Lower leg skin (tissue), 4 donors: ENCODE measurements around the gene SIGLEC8. TPM values are rescaled to one million over a fixed set of nuclear protein-coding genes. Genes with fewer than 3 reads are reported as not detected.
"Not testable (repeated sequence)": the region's sequence is repeated elsewhere in the genome, so short reads cannot be mapped to it uniquely, and the experiment has no call there.

Experiments used
- DNase-seq, 2 donors: peaks; one replicate each; pipeline ENCODE4 v3.0.0-alpha.2; 2019; ENCODE audit warnings: low spot score in 2 of 2
- H3K4me3 ChIP-seq: fragments of 200-600 bp; sonication (generic); 2 replicates; pipeline ENCODE4 v1.5.1; 2017; ENCODE audit warnings: mild to moderate bottlenecking, low read depth; ENCODE audit not compliant: poor library complexity, severe bottlenecking
- POLR2A ChIP-seq, 2 donors: fragments of 450-650 bp; IDR thresholded peaks; one replicate each; pipeline ENCODE4 v1.6.1; 2016 to 2017; ENCODE audit warnings: antibody characterized with exemption in 2 of 2, mild to moderate bottlenecking in 1 of 2, moderate library complexity in 1 of 2
- WGBS, 2 donors: methylation state at CpG; one replicate each; pipeline ENCODE4 v1.1.5; 2018; 5-methylcytosine and 5-hydroxymethylcytosine counted together
- intact Hi-C: fragments of 100-400 bp; cut with DNase I; formaldehyde crosslinking; loops from one replicate; pipeline ENCODE4 v1.15.0; 2023; ENCODE audit warnings: low total_unique reads
- total RNA-seq, 4 donors: library from RNA; depleted of rRNA; stranded (reverse); fragments of >200 nt; gene quantifications; one replicate each; pipeline ENCODE4 v1.1.0, GENCODE V29; 2016
- TF ChIP-seq, protein P1 (sequence below), 3 donors: fragments of 450-650 bp; IDR thresholded peaks; one replicate each; pipeline ENCODE4 v1.5.1; 2016; ENCODE audit warnings: antibody characterized with exemption in 3 of 3, mild to moderate bottlenecking in 3 of 3, moderate library complexity in 2 of 3

Gene SIGLEC8
- total RNA-seq, 4 donors from 2014 or later: 0.27 to 0.65 (median 0.38) TPM; not detected in 1

DNA sequence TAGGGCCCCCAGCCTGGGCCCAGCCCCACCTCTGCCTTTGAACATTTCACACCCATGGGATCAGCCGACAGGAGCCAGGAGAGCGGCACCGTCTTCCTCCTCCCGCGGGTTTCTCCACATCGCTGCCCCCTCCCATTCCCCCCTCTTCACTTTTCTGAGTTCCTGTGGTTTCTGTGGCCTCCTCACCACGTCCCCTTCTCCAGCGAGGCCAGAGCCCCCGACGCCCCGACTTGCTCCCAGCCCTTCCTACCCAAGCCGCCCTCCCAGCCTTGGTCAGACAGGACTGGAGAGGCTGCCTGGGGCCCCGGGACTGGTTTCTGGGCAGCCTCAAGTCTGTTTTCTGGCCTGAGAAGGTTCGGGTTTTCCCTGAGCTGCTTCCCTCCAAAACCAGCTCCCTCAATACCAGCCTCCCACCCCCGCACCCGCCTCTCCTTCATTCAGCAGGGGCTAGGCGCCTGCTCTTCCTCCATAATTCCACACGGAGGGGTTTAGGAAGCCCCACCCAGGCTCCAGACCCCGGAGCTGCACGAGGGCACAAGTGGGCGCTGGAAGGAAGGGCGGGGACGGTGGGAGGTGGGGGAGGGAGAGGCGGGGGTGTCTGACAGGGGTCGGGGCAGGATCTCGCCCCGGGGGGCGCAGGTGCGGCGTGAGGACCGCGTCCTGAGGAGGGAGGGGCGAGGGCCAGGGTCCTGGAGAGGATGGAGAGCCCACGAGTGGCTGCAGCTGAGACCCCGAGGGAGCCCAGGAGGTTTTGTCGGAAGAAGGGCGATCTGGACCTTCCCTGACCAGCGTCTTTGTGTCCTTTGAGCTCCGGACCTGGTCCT is 36.8 kb downstream of the SIGLEC8 start:
- TF ChIP-seq, protein P1, sequence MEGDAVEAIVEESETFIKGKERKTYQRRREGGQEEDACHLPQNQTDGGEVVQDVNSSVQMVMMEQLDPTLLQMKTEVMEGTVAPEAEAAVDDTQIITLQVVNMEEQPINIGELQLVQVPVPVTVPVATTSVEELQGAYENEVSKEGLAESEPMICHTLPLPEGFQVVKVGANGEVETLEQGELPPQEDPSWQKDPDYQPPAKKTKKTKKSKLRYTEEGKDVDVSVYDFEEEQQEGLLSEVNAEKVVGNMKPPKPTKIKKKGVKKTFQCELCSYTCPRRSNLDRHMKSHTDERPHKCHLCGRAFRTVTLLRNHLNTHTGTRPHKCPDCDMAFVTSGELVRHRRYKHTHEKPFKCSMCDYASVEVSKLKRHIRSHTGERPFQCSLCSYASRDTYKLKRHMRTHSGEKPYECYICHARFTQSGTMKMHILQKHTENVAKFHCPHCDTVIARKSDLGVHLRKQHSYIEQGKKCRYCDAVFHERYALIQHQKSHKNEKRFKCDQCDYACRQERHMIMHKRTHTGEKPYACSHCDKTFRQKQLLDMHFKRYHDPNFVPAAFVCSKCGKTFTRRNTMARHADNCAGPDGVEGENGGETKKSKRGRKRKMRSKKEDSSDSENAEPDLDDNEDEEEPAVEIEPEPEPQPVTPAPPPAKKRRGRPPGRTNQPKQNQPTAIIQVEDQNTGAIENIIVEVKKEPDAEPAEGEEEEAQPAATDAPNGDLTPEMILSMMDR (IDR thresholded peaks at IDR 0.05): no peak
- TF ChIP-seq POLR2A (IDR thresholded peaks at IDR 0.05): no peak
- 12 to 20% methylated on average over 28 of the region's 39 CpGs for WGBS, 2 donors
- no peak for DNase-seq
- H3K4me3 ChIP-seq: no peak overlapping the region
- intact Hi-C loops: no loop called here

DNA sequence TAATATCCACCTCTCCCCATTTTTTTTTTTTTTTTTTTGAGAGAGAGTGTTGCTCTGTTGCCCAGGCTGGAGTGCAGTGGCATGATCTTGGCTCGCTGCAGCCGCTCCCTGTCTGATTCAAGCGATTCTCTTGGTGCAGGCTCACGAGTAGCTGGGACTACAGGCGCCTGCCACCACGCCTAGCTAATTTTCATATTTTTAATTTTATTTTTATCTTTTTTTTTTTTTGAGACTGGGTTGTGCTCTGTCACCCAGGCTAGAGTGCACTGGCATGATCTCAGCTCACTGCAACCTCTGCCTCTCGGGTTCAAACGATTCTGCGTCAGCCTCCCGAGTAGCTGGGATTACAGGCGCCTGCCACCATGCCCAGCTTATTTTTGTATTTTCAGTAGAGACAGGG is 37.7 kb downstream of the SIGLEC8 start:
- intact Hi-C loops, DNase-seq, H3K4me3 ChIP-seq: not testable (repeated sequence)
- WGBS, 2 donors: 77 to 86% methylated on average over 11 of the region's 11 CpGs

DNA sequence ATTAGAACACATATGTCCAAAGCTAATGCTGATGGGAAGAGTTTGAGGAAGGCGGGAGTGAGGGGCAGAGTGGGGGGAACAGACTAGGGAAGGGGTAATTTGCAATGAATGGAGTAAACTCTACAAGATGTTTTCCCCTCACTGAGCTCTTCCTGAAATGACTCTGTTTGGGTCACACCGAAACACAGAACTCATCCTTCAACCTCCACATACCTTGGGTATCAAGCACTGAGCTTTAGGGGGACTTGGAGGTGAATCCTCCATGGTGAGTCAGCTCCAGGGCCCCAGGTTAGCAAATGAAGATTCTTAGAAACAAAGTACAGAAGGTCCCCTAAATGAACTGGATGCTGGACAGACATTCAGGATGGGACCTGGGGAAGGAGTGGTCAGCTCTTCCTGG is 39.5 kb downstream of the SIGLEC8 start:
- WGBS, 2 donors: 85 to 97% methylated on average over 2 of the region's 2 CpGs

DNA sequence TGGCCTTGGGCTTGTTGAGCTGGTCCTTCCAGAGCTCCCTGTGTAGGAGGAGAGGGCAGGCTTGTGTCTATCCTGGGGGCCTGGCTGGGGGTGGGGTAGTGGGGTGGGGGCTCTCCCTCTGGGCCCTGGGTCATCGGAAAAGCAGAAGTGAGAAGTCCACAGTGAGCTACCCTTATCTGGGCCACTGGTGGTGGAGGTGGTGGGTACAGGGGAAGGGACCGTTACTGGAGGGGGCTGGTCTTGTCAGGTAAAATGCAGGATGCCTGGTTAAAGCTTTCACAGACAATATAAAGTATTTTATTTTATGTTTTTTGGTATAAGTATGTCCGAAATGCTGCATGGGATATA is 40.5 kb downstream of the SIGLEC8 start:
- H3K4me3 ChIP-seq: no peak overlapping the region
- TF ChIP-seq POLR2A (IDR thresholded peaks at IDR 0.05): no peak
- TF ChIP-seq, protein P1 (IDR thresholded peaks at IDR 0.05): no peak
- intact Hi-C loops: loop anchor here (10.0 kb wide), 1 partner anchor 93 kb away; no protein-coding TSS in a partner anchor
- DNase-seq: no peak
- 70 to 80% methylated on average over 3 of the region's 3 CpGs for WGBS, 2 donors

More for the DNA sequence above, 39.5 kb downstream of the SIGLEC8 start:
- no peak overlapping the region for H3K4me3 ChIP-seq
- DNase-seq: no peak
- intact Hi-C loops: loop anchor here (10.0 kb wide), 1 partner anchor 94 kb away; no protein-coding TSS in a partner anchor
- TF ChIP-seq, protein P1 (IDR thresholded peaks at IDR 0.05): no peak
- TF ChIP-seq POLR2A (IDR thresholded peaks at IDR 0.05): no peak

DNA sequence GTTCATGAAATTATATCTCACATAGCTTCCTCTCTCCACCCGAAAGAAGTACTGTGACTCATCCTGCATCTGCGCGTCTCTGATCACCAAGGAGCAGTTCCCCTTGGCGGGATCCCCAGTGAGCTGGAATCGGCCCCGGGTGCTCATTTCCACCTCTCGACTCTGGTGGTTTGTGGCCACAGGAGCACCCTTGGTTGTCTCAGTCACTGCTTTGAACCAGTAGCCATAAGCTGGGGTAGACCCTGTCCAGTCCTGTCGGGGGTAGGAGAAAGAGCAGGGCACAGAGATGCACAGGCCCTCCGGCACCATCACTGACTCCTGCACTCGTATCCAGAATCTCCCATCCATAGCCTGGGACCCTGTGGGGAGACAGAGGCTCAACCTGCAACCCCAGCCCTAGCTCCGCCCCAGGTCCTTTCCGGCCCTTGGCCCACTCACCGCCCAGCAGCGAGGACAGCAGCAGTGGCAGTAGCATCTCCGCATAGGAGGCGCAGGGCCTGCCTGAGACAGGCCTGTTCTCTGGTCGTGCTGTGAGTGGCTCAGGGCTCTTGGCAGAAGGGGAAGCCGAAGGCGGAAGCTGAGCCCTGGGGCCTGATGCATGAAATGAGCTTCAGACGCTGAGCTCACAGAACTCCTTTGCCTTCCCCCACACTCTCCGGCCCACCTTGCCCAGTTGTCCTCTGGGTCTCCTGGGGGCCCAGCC is 41.0 kb downstream of the SIGLEC8 start, which contains the start of gene SIGLEC10:
Gene SIGLEC10 (minus strand): TSS at position 536 of the 703 bp plus-strand sequence. CDS start 61 bp downstream, at position 475.
- intact Hi-C loops: loop anchor here (10.0 kb wide), 1 partner anchor 92 kb away; no protein-coding TSS in a partner anchor
- H3K4me3 ChIP-seq: no peak within 1 kb of the TSS
- TF ChIP-seq POLR2A (IDR thresholded peaks at IDR 0.05): no peak
- TF ChIP-seq, protein P1 (IDR thresholded peaks at IDR 0.05): no peak
- WGBS, 2 donors: 41 to 42% methylated on average over 21 of the region's 21 CpGs
- DNase-seq: peak; percentile 16 to 85

DNA sequence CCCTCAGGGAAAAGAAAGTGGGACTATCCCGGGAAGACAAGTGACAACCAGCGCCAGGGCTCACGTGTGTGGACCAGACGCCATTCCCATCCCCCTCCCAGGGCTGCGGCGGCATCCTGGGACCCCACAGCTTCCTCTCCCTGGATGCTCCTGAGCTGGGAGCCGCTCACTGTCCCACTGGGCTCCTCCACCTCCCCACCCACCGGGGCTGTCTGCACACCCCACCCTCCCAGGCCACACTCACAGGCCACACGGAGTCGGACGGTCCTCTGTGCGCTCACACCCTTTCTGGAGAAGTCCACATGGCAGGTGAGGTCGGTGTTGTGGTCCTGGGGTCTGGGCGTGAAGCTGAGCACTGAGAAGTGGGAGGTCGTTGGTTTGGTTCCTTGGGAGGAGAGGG is 41.8 kb downstream of the SIGLEC8 start:
- 61 to 63% methylated on average over 15 of the region's 15 CpGs for WGBS, 2 donors

More for the DNA sequence above, 41.8 kb downstream of the SIGLEC8 start:
- peak in 1 of 2 donors; percentile 40 for DNase-seq
- intact Hi-C loops: loop anchor here (10.0 kb wide), 1 partner anchor 92 kb away; no protein-coding TSS in a partner anchor
- not testable (repeated sequence) for H3K4me3 ChIP-seq
